ENCODE data around the gene MTMR12.

The MTMR12 gene

GRCh38 chr5:32274548-32275395 is 38.0 kb downstream of the MTMR12 start:
- peak; percentile 47 for DNase-seq

GRCh38 chr5:32273821-32274220 is 38.9 kb downstream of the MTMR12 start:
- peak; percentile 39 for DNase-seq

- no peak for DNase-seq
Observed at GRCh38 chr5:32272746-32273145, 40.0 kb downstream of the MTMR12 start.

- DNase-seq, result no peak
Observed at GRCh38 chr5:32270946-32271345, 41.8 kb downstream of the MTMR12 start.

GRCh38 chr5:32270178-32270577 is 42.6 kb downstream of the MTMR12 start:
- DNase-seq, result no peak

GRCh38 chr5:32265902-32266301 is 46.8 kb downstream of the MTMR12 start:
- DNase-seq, result no peak

- DNase-seq, result no peak
Observed at GRCh38 chr5:32264957-32265572, 47.7 kb downstream of the MTMR12 start.

GRCh38 chr5:32263684-32264083 is 49.1 kb downstream of the MTMR12 start:
- no peak for DNase-seq

- DNase-seq, result no peak
Observed at GRCh38 chr5:32261198-32261597, 51.5 kb downstream of the MTMR12 start.

GRCh38 chr5:32259033-32259432 is 53.7 kb downstream of the MTMR12 start:
- peak; percentile 20 for DNase-seq

GRCh38 chr5:32258424-32258823 is 54.3 kb downstream of the MTMR12 start:
- DNase-seq, result no peak

- DNase-seq, result no peak
Observed at GRCh38 chr5:32255540-32255900, 57.2 kb downstream of the MTMR12 start.

- DNase-seq, result no peak
Observed at GRCh38 chr5:32254881-32255539, 57.7 kb downstream of the MTMR12 start.

GRCh38 chr5:32251871-32252458 is 60.8 kb downstream of the MTMR12 start:
- no peak for DNase-seq

- DNase-seq, result no peak
Observed at GRCh38 chr5:32249668-32250067, 63.1 kb downstream of the MTMR12 start.

- DNase-seq, result no peak
Observed at GRCh38 chr5:32245742-32246141, 67.0 kb downstream of the MTMR12 start.

GRCh38 chr5:32244017-32244416 is 68.7 kb downstream of the MTMR12 start:
- no peak for DNase-seq

GRCh38 chr5:32241034-32241783 is 71.5 kb downstream of the MTMR12 start:
- no peak for DNase-seq

- no peak for DNase-seq
Observed at GRCh38 chr5:32239385-32239784, 73.4 kb downstream of the MTMR12 start.

GRCh38 chr5:32233696-32234447 is 78.9 kb downstream of the MTMR12 start:
- DNase-seq, result peak; percentile 22

GRCh38 chr5:32233220-32233695 is 79.5 kb downstream of the MTMR12 start:
- no peak for DNase-seq

Data from fibroblast of skin of back (primary cell).